ENCODE measurements around the gene PARL.

The PARL gene

GRCh38 chr3:183854318-183855035, 30.2 kb downstream of the PARL start:
- no peak for DNase-seq (ENCODE audit: low read depth)

GRCh38 chr3:183845608-183846288, 38.9 kb downstream of the PARL start:
- no peak for DNase-seq (ENCODE audit: low read depth)

- DNase-seq (ENCODE audit: low read depth), result no peak
Measured at GRCh38 chr3:183845090-183845489, 39.6 kb downstream of the PARL start.

GRCh38 chr3:183844606-183845005, 40.1 kb downstream of the PARL start:
- no peak for DNase-seq (ENCODE audit: low read depth)

- DNase-seq (ENCODE audit: low read depth), result no peak
Measured at GRCh38 chr3:183839751-183840150, 44.9 kb downstream of the PARL start.

- DNase-seq (ENCODE audit: low read depth), result no peak
Measured at GRCh38 chr3:183837894-183838293, 46.8 kb downstream of the PARL start.

- no peak for DNase-seq (ENCODE audit: low read depth)
Measured at GRCh38 chr3:183837390-183837789, 47.3 kb downstream of the PARL start.

GRCh38 chr3:183833516-183833915, 51.2 kb downstream of the PARL start:
- no peak for DNase-seq (ENCODE audit: low read depth)

GRCh38 chr3:183830187-183830586, 54.5 kb downstream of the PARL start:
- no peak for DNase-seq (ENCODE audit: low read depth)

- no peak for DNase-seq (ENCODE audit: low read depth)
Measured at GRCh38 chr3:183829466-183829865, 55.2 kb downstream of the PARL start.

GRCh38 chr3:183828538-183828870, 56.2 kb downstream of the PARL start:
- no peak for DNase-seq (ENCODE audit: low read depth)

- DNase-seq (ENCODE audit: low read depth), result no peak
Measured at GRCh38 chr3:183827809-183828537, 56.7 kb downstream of the PARL start.

- no peak for DNase-seq (ENCODE audit: low read depth)
Measured at GRCh38 chr3:183826448-183827250, 58.0 kb downstream of the PARL start.

GRCh38 chr3:183825456-183826161, 59.1 kb downstream of the PARL start, which contains the start of gene MAP6D1:
Gene MAP6D1 (minus strand): TSS chr3:183825577. CDS start chr3:183825547, 30 bp downstream.
- no peak for DNase-seq (ENCODE audit: low read depth)

- DNase-seq (ENCODE audit: low read depth), result no peak
Measured at GRCh38 chr3:183824761-183825455, 59.8 kb downstream of the PARL start.

GRCh38 chr3:183823963-183824362, 60.7 kb downstream of the PARL start:
- DNase-seq (ENCODE audit: low read depth), result no peak

- no peak for DNase-seq (ENCODE audit: low read depth)
Measured at GRCh38 chr3:183822631-183823030, 62.0 kb downstream of the PARL start.

- DNase-seq (ENCODE audit: low read depth), result no peak
Measured at GRCh38 chr3:183819831-183820230, 64.8 kb downstream of the PARL start.

- no peak for DNase-seq (ENCODE audit: low read depth)
Measured at GRCh38 chr3:183818706-183819624, 65.7 kb downstream of the PARL start.

Measured in GM04503 (cell line).